HG02885 (cell line): ENCODE results near the gene TMX2.
"Not testable (repeated sequence)": the region's sequence is repeated elsewhere in the genome, so short reads cannot be mapped to it uniquely, and the experiment has no call there.

Experiments
- ATAC-seq: cut with Tn5 transposase; IDR thresholded peaks from one replicate; pipeline ENCODE4 v1.9.1; 2021; ENCODE audit warnings: mild to moderate bottlenecking; ENCODE audit not compliant: unreplicated experiment, poor library complexity

Gene TMX2

GRCh38 chr11:57711414-57712255, 758 bp upstream of the TMX2 start, which contains the start of gene MED19:
Gene MED19, minus strand, starts transcription at chr11:57712215. Its CDS starts 36 bp downstream, at chr11:57712179.
- peak; percentile 44 for ATAC-seq

- ATAC-seq, result no peak
These were observed 1.4 kb downstream of the TMX2 start for GRCh38 chr11:57713835-57714234.

DNA sequence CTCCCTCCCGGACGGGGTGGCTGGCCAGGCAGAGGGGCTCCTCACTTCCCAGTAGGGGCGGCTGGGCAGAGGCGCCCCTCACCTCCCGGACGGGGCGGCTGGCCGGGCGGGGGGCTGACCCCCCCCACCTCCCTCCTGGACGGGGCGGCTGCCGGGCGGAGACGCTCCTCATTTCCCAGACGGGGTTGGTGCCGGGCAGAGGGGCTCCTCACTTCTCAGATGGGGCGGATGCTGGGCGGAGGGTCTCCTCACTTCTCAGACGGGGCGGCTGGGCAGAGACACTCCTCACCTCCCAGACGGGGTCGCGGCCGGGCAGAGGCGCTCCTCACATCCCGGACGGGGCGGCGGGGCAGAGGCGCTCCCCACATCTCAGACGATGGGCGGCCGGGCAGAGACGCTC, 4.3 kb downstream of the TMX2 start:
- not testable (repeated sequence) for ATAC-seq

DNA sequence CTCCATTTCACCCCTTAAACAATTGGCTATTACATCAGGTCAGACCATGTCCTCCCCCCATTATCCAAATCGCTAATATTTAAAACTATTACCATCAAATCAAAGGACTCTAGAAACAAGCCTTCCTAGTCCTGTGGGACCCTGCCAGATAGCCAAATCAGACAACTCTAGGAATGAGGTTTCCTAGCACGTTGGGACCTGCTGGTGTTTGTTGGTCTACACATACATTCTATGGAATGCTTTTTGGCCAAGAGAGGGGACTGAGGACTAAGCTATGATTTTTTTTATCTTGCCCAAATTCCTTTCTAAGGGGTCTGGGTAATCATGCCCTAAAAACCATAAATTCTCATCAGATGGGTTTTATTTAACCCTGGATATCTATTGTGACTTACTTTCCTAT, 14.8 kb downstream of the TMX2 start:
- ATAC-seq, result no peak

DNA sequence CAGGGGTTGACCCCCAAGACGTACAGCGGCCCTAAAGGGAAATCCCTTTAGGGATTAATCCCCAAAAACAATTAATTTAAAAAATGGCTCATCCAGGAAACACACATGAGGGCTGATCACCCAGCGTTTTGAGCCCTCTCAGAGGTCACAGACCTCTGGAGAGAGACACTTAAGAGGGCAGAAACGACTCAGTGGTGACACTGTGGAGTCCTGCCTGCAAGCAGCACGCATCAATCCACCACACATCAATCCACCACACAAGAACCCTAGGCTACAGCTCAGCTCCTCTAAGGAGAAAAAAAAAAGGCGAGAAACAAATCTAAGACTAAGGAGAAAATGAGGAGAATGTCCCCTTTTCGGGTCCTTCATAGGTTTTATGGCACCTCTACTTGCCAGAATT, 16.4 kb downstream of the TMX2 start:
- peak; percentile 60 for ATAC-seq

GRCh38 chr11:57729479-57729878, 17.1 kb downstream of the TMX2 start:
- ATAC-seq, result peak; percentile 57

GRCh38 chr11:57732661-57733060, 20.3 kb downstream of the TMX2 start:
- no peak for ATAC-seq

DNA sequence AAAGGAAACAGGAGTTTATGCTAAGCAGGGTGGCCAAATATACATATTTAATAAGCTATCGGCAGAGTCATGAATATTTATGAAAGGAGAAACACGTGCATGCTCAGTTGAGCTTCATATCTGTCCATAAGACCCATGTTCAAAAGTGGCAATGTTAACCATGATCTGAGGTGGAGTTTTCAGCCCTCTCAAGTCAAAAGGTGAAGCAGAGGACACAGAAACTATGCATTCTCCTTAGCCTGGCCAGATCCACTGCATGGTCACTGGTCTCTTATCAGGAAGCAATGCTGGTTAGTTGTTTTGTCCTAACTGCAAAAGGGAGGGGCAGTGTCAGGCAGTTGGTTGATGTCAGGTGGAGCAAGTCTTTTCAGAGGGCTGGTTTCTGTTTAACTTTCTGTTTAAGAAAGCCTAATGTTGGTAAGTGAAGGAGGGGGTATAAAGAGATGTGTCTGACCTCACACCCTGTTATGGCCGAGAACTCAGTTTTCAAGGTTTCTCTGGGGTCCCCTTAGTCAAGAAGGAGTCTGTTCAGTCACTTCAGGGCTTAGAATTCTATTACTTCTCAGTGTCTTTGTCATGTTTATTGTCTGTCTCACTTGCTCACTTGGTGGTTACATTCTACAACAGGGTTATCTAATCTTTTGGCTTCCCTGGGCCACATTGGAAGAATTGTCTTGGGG, 23.4 kb downstream of the TMX2 start:
- no peak for ATAC-seq

- ATAC-seq, result peak; percentile 86
These were observed 29.0 kb downstream of the TMX2 start, which contains the start of gene SELENOH for GRCh38 chr11:57741132-57742086. Gene SELENOH, plus strand, starts transcription at chr11:57741491. Its CDS starts 105 bp downstream, at chr11:57741596.

GRCh38 chr11:57742087-57742452, 29.7 kb downstream of the TMX2 start:
- no peak for ATAC-seq

DNA sequence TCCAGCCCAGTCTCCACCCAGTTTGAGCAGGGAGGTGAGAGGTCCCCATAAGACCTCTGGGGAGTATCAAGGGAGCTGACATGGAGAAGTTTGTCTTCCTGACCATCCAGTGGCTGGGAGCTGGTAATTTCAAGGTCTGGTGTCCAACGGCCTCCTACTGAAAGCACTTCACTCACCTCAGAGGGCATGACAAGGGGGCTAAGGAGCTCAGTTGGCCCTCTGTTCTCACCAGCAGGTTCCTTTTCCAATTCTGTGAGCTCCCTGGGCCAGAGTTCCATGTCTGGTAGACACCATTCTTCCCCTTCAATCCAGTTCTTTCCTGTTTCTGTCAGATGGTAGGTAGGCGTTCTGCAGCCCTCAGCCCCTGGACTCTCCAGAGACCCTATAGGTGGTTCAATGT, 32.0 kb downstream of the TMX2 start:
- ATAC-seq, result no peak

DNA sequence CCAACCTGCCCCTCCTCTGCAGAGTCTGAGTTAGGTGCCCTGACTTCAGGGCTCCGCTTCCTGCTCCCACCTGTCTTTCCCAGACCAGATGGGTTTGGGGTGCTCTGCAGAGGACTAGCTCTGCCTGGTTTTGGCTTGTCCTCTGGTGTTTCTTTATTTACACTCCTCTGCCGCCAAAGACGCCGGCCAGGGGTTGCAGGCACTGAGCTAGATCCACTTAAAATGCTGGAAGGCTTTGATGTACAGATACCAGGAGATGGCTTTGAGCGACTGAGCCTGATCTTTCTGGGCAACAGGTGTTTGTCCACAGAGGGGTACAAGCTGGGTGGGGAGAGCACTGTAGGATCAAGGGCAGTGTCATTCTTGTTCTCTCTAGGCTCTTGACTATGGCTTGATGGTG, 32.8 kb downstream of the TMX2 start:
- ATAC-seq, result no peak

DNA sequence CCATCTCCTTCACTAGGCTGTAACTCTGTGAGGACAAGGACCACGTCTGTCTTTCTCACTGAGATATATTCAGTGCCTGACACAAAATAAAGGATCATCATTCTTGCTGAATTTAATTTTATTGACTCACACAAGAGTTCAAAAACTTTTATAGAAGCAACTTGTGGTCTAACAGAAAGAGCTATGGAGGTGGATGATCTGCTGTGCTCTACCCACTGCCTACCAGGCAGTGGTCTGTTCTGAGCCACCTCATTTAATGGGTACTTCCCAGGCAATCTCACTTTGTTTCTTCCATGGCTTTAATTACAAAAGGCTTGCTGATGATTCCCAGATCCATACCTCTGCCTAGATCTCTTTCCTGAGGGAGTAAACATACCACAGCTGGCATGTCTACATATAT, 34.5 kb downstream of the TMX2 start:
- ATAC-seq, result no peak

- no peak for ATAC-seq
These were observed 38.8 kb downstream of the TMX2 start for GRCh38 chr11:57751176-57751575.

GRCh38 chr11:57751676-57752253, 39.4 kb downstream of the TMX2 start, which contains the start of gene BTBD18:
Gene BTBD18, minus strand, starts transcription at chr11:57751819. Its CDS starts 631 bp downstream, at chr11:57751188.
- ATAC-seq, result peak; percentile 65

DNA sequence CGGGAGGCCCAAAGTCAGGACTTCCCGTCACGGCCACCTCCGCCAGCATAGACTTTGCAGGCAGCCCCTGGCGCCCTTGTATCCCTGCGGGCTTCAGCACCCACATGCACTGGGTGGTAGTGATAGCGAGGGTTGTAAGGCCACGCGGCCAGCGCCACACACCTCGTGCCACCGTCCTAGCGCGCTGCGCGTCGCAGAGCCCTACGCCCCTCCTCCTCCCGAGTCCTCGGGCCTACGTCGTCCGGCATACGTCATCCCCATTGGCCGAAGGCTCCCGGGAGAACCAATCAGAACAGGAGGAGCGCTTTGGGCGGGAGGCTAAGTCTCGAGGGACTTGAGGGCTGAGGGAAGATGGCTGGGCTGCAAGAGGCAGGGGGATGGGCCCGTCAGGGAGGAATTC, 40.6 kb downstream of the TMX2 start:
- no peak for ATAC-seq

- no peak for ATAC-seq
These were observed 45.8 kb downstream of the TMX2 start for GRCh38 chr11:57758174-57758573.

GRCh38 chr11:57761301-57762234, 49.2 kb downstream of the TMX2 start, which contains the start of gene CTNND1:
Gene CTNND1, plus strand, starts transcription at chr11:57761802. Its CDS starts 29,677 bp downstream, at chr11:57791479.
- peak; percentile 87 for ATAC-seq
